ENCODE results near the gene STOM. TPM values are rescaled to one million over a fixed set of nuclear protein-coding genes. Genes with fewer than 3 reads are reported as not detected.
"Not testable (repeated sequence)": the region's sequence is repeated elsewhere in the genome, so short reads cannot be mapped to it uniquely, and the experiment has no call there.

STOM gene
- total RNA-seq, 3 donors from 2014 or later (not counting 1 experiment from before 2014, with no cell fraction given) = 185 to 241 (median 189) TPM

DNA sequence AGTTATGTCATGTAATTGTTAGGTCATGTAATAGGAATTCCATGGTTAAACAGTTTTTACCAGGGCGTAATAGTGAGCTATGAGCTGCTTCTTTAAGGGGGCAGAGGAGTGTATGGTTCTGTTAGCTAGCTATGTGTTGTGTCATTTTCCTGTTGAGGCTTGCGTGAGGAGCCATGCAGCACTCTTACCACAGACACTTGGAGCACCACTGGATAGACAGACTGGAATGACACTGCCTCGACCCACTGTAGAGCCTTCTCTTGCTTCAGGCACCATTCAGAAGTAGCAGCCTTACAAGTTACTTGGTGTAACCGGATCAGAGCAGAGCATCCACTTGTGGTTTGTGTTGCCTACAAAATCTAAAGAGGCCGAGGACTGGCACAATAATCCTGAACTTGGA is 28.3 kb upstream of the STOM start:
- no peak overlapping the region for H3K27ac ChIP-seq (ENCODE audit: low read length)
- H3K4me3 Mint-ChIP-seq = no peak overlapping the region
- H3K36me3 Mint-ChIP-seq = no peaks in the 10 kb centered on the region
- no peaks in the 10 kb centered on the region for H3K9me3 Mint-ChIP-seq
- TF ChIP-seq, protein P1, sequence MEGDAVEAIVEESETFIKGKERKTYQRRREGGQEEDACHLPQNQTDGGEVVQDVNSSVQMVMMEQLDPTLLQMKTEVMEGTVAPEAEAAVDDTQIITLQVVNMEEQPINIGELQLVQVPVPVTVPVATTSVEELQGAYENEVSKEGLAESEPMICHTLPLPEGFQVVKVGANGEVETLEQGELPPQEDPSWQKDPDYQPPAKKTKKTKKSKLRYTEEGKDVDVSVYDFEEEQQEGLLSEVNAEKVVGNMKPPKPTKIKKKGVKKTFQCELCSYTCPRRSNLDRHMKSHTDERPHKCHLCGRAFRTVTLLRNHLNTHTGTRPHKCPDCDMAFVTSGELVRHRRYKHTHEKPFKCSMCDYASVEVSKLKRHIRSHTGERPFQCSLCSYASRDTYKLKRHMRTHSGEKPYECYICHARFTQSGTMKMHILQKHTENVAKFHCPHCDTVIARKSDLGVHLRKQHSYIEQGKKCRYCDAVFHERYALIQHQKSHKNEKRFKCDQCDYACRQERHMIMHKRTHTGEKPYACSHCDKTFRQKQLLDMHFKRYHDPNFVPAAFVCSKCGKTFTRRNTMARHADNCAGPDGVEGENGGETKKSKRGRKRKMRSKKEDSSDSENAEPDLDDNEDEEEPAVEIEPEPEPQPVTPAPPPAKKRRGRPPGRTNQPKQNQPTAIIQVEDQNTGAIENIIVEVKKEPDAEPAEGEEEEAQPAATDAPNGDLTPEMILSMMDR (IDR thresholded peaks at IDR 0.05) = no peak
- no peaks in the 10 kb centered on the region for H3K27me3 Mint-ChIP-seq (ENCODE audit: low read depth in 2 of 2)
- no peak overlapping the region for H3K4me3 ChIP-seq (ENCODE audit: low read length)
- intact Hi-C loops (cut with micrococcal nuclease) = no loop called here
- H3K27ac Mint-ChIP-seq = no peak overlapping the region
- no peaks in the 10 kb centered on the region for H3K36me3 ChIP-seq (ENCODE audit: control insufficient read depth, insufficient read depth, low read length)
- no peaks in the 10 kb centered on the region for H3K27me3 ChIP-seq (ENCODE audit: control insufficient read depth, insufficient read depth, low read length)
- no peaks in the 10 kb centered on the region for H3K4me1 ChIP-seq (ENCODE audit: control insufficient read depth, insufficient read depth, low read length)
- ATAC-seq (no peak), DNase-seq (no peak)
- peaks cover 2 to 4% of the 10 kb centered on the region in 2 donors for H3K4me1 Mint-ChIP-seq
- WGBS (ENCODE audit: insufficient coverage) = 93% methylated on average over 5 of the region's 5 CpGs
- no peaks in the 10 kb centered on the region for H3K9me3 ChIP-seq (ENCODE audit: control insufficient read depth, insufficient read depth, low read length)

DNA sequence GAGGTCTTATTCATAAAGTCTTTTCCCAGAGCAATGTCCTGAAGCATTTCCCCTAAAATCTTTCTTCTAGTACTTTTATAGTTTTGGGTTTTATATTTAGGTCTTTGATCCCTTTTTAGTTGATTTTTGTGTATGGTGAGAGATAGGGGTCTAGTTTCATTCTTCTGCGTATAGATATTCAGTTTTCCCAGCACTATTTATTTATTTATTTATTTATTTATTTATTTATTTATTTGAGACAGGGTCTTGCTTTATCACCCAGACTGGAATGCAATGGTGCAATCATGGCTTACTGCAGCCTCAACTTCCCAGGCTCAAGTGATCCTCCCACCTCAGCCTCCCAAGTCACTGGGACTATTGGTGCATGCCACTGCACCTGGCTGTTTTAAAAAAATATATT is 27.2 kb upstream of the STOM start:
- intact Hi-C loops (cut with micrococcal nuclease); H3K9me3 ChIP-seq (ENCODE audit: control insufficient read depth, insufficient read depth, low read length); H3K4me1 ChIP-seq (ENCODE audit: control insufficient read depth, insufficient read depth, low read length); H3K36me3 Mint-ChIP-seq; H3K36me3 ChIP-seq (ENCODE audit: control insufficient read depth, insufficient read depth, low read length); H3K27ac Mint-ChIP-seq; H3K27ac ChIP-seq (ENCODE audit: low read length); DNase-seq; H3K9me3 Mint-ChIP-seq; H3K4me3 Mint-ChIP-seq; H3K27me3 ChIP-seq (ENCODE audit: control insufficient read depth, insufficient read depth, low read length); ATAC-seq; H3K27me3 Mint-ChIP-seq (ENCODE audit: low read depth in 2 of 2); H3K4me3 ChIP-seq (ENCODE audit: low read length): not testable (repeated sequence)
- no CpG with 5 or more reads among the region's 1 CpG for WGBS (ENCODE audit: insufficient coverage)
- H3K4me1 Mint-ChIP-seq = peaks cover 13 to 15% of the 10 kb centered on the region in 2 donors

DNA sequence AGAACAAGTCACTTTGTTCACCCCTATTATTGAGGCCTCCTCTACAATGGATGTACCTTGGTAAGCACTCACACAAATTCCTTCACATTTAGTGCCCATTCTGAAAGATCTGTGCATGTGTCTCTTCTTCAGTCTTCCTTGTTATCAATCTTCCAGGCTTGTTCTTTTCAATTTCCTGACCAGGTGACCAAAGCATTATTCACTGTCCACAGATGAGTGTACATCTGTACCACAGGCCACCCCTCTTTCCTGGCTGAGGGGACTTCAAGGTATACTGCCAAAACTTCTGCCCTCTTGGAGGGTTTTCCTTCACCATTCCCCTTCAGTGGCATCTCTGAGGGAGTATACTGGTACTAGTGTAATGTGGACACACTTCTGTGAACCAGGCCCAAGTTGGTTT is 25.5 kb upstream of the STOM start:
- no peaks in the 10 kb centered on the region for H3K27me3 Mint-ChIP-seq (ENCODE audit: low read depth in 2 of 2)
- TF ChIP-seq, protein P1 (IDR thresholded peaks at IDR 0.05) = no peak
- no peaks in the 10 kb centered on the region for H3K9me3 Mint-ChIP-seq
- H3K36me3 ChIP-seq (ENCODE audit: control insufficient read depth, insufficient read depth, low read length) = no peaks in the 10 kb centered on the region
- no peak overlapping the region for H3K4me3 ChIP-seq (ENCODE audit: low read length)
- DNase-seq = no peak
- H3K4me1 Mint-ChIP-seq = peaks cover 16 to 17% of the 10 kb centered on the region in 2 donors
- H3K27ac ChIP-seq (ENCODE audit: low read length) = no peak overlapping the region
- no peaks in the 10 kb centered on the region for H3K27me3 ChIP-seq (ENCODE audit: control insufficient read depth, insufficient read depth, low read length)
- H3K9me3 ChIP-seq (ENCODE audit: control insufficient read depth, insufficient read depth, low read length) = no peaks in the 10 kb centered on the region
- H3K4me1 ChIP-seq (ENCODE audit: control insufficient read depth, insufficient read depth, low read length) = no peaks in the 10 kb centered on the region
- intact Hi-C loops (cut with micrococcal nuclease) = no loop called here
- no peak for ATAC-seq
- no peak overlapping the region for H3K27ac Mint-ChIP-seq
- no peak overlapping the region for H3K4me3 Mint-ChIP-seq
- H3K36me3 Mint-ChIP-seq = no peaks in the 10 kb centered on the region

DNA sequence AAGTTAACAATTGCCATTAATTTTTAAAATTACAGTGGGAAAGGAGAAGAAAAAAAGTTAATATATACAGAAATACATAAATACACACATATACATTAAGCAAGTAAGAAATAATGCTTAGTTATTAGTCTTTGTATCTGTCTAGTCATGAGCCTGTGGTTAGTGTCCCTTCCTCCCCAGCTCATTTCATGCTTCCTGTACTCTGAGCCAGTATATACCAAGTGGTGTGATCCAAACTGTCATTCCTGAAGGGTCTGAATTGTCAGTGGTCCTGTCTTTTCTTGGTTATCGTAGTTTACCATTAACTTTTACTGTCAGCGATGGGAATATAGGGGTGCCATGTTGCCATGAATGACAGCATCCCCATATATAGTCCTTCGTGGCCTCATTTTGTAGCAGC is 24.2 kb upstream of the STOM start:
- Histone ChIP-seq H3K4me1 (ENCODE audit: control insufficient read depth, insufficient read depth, low read length) (no peaks in the 10 kb centered on the region), H3K36me3 (ENCODE audit: control insufficient read depth, insufficient read depth, low read length) (no peaks in the 10 kb centered on the region), H3K9me3 (ENCODE audit: control insufficient read depth, insufficient read depth, low read length) (no peaks in the 10 kb centered on the region), H3K27me3 (ENCODE audit: control insufficient read depth, insufficient read depth, low read length) (no peaks in the 10 kb centered on the region), H3K27ac (ENCODE audit: low read length) (no peak overlapping the region), H3K4me3 (ENCODE audit: low read length) (no peak overlapping the region)
- TF ChIP-seq, protein P1 (IDR thresholded peaks at IDR 0.05) = no peak
- H3K36me3 Mint-ChIP-seq = no peaks in the 10 kb centered on the region
- WGBS (ENCODE audit: insufficient coverage) = 97% methylated on average over 3 of the region's 3 CpGs
- intact Hi-C loops (cut with micrococcal nuclease) = no loop called here
- H3K4me3 Mint-ChIP-seq = no peak overlapping the region
- H3K9me3 Mint-ChIP-seq = no peaks in the 10 kb centered on the region
- ATAC-seq (no peak), DNase-seq (no peak)
- no peak overlapping the region for H3K27ac Mint-ChIP-seq
- peaks cover 16 to 17% of the 10 kb centered on the region in 2 donors for H3K4me1 Mint-ChIP-seq
- H3K27me3 Mint-ChIP-seq (ENCODE audit: low read depth in 2 of 2) = no peaks in the 10 kb centered on the region

Data from natural killer cell (primary cell).